HG03354 (cell line): Measurements from ENCODE around the gene CHST6.
"Not testable (repeated sequence)": the region's sequence is repeated elsewhere in the genome, so short reads cannot be mapped to it uniquely, and the experiment has no call there.

Experiments
- ATAC-seq: cut with Tn5 transposase; IDR thresholded peaks from one replicate; pipeline ENCODE4 v1.9.1; 2021; ENCODE audit warnings: mild to moderate bottlenecking; ENCODE audit not compliant: unreplicated experiment, poor library complexity, severe bottlenecking

Gene CHST6

DNA sequence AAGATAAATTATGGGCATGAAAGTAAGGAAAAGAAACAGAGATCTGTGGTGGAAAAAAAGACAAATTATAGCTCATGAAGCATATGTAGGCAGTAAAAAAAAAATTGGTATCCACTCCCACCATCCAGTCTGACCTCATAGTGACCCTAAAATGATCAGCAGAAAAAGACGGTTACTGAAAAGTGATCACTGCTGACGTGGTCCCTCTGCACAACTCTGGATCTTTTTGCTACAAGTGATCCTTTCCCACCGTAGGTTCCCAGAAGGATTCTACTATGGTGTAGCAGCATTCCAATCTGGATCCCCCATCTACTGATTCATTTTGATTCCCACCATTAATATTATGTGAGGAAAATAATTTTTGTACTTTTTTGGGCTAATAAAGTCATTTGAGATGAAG, 10.9 kb upstream of the CHST6 start:
- ATAC-seq, result no peak

DNA sequence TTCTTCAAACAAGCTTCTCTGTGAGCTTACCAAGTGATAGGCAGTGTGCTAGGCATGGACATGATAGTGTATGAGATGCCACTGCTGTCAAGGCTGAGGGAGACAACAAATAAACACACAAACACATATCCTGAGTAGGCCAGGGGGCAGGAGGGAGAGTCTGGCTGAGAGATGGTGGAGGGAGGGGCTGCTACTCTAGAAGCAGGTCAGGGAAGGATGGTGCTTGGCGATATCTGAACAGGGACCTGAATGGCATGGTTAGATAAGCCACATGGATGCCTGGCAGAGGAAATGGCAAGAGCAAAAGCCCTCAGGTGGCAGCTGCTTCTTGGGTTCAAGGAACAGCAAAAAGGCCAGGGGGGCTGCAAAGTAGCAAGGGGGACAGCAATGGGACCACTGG, 8.6 kb upstream of the CHST6 start:
- ATAC-seq, result no peak

- no peak for ATAC-seq
These were observed 7.8 kb upstream of the CHST6 start for GRCh38 chr16:75502916-75503605.

DNA sequence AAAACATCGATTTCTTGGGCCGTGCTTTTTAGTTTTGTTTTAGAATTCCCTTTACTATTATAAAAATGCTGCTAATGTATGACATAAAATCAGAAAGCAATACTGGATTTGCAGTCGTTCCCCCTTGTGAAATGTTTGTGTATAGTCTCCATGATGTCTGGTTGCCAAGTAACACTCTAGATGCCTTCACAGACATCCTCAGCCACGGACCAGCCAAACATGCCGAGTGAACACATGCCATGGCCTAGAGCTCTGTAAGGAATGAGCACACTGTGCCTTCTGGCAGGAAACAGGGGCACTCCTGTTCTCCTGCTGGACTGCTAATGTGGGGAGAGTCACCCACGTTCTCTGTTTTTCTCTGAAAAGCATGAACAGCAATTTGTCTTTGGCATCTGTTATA, 6.6 kb upstream of the CHST6 start:
- ATAC-seq, result not testable (repeated sequence)

GRCh38 chr16:75501359-75501758, 6.1 kb upstream of the CHST6 start:
- ATAC-seq, result no peak

DNA sequence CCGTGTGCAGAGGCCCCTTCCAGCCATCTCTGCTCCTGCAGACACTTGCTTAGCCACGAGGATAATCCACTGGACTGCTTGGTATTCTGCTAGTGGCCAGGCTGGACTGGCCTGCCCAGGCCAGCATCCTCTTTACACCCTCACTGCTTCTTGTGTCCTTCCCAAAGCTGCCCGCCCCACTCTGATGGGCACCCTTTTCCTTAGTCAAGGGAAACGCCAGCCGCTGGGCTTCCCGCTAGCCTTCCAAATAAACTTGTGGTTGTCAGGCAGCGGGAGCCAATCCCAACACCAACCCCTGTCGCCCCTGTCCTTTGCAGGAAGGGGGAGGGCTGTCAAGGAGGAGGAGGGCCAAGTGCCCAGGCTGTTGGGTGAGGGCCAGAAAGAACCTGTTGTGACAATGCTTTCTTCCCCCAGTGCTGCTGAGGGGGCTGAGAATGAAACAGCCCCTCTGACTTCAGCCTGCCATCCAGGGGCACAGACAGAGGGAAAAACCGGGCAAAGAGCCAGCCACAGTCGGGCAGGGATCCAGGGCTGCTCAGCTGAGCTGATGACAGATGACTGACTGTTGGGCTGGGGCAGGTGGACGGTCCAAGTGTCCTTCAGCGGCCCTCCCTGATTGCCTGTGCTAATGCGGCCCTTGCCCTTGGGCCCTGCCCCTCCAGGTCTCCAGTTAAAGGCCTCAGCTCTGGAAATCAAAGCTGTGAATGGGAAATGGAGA, 3.5 kb upstream of the CHST6 start:
- ATAC-seq, result not testable (repeated sequence)

- ATAC-seq, result no peak
These were observed 2.3 kb upstream of the CHST6 start for GRCh38 chr16:75497558-75497957.

DNA sequence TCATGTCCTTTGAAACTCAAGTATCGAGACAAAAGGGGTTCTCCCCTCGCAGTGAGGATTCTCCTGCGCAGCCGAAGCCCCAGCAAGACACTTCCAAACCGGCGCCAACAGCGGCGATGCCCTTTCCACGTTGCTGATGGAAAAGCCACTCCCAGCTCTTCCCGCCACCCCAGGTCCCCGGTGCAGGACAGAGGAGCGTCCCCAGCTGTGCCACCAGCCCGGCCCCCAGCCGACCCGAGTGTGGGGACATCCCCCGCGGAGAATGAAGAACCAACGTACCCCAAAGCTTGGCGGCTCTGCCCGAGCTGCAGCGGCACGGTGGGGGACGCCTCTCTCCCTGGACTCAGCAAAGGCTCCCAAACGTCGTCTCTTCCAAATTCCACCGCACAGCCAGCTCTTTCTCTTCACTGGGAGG, 573 bp downstream of the CHST6 start:
- ATAC-seq, result no peak

GRCh38 chr16:75494184-75494583, 1.1 kb downstream of the CHST6 start:
- no peak for ATAC-seq

GRCh38 chr16:75491876-75492275, 3.4 kb downstream of the CHST6 start:
- ATAC-seq, result no peak

DNA sequence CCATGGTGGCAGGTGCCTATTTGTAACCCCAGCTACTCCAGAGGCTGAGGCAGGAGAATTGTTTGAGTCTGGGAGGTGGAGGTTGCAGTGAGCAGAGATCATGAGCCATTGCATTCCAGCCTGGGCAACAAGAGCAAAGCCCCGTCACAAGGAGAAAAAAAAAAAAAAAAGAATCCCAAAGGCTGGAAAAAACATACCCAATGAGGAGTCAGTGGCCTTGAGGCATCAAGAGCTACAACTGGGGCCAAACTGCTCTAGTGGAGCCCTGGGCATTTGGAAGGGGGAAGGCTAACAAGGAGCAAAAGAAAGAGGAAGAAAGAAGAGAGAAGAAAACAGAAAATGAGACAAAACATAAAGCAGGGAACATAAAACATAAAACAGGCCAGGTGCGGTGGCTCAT, 6.9 kb downstream of the CHST6 start:
- ATAC-seq, result no peak

DNA sequence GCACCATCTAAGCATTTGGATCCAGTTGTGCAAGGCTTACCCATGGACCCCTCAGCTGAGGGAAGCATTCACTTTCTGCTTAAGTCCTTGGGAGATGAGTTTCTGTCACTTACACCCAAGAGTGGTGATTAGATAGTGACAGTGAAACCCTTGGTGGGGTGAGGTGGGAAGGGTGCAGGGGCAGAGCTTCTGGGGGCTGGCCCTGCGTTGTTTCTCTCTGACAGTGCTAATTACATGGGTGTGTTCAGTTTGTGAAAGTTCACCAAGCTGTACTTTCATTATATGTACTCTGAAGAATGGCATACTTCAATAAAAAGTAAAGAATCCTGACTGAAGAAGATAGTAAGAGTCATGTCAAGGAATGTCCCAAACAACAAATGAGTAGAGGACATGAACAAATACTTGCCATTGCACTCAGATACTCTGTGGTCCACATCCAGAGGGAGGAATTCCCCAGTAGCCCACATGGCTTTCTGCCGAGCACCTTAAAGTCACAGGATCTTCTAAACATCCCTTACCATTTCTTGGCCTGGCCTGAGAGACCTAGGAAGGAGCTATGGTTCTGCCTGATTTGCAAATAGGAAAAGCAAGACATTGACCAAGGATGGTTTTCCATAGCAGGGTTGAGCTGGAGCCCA, 8.4 kb downstream of the CHST6 start:
- no peak for ATAC-seq

DNA sequence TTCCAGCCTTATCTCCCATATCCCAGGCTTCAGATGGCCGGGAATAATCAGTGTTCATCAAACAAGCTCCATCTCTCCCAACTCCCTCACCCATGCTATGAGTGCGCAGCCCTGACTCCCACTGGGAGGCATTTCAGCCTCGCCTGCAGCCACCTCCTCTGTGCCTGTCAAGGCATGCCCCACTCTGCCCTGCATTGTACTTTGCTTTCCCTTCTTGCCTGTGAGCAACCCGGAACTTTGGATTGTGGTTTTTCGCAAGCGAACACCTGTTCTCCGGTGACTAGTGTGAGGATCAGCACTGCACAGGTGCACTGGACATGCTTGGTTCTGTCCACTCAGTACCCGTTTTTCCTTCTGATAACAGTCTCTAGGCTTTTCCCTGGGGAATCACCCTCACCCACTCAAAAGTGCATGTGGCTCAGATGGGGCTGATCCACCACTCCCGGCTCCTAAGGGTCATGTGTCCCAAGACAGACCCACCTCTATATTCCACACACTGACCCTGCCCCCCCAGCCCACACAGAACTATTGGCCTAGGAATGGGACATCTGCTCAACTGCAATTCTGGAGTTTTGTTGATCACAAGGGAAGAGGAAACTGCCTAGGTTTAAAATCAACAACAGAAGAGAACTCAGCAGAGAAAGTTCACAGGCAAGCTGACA, 9.1 kb downstream of the CHST6 start:
- ATAC-seq, result no peak

GRCh38 chr16:75485230-75486013, 9.8 kb downstream of the CHST6 start:
- ATAC-seq, result no peak

DNA sequence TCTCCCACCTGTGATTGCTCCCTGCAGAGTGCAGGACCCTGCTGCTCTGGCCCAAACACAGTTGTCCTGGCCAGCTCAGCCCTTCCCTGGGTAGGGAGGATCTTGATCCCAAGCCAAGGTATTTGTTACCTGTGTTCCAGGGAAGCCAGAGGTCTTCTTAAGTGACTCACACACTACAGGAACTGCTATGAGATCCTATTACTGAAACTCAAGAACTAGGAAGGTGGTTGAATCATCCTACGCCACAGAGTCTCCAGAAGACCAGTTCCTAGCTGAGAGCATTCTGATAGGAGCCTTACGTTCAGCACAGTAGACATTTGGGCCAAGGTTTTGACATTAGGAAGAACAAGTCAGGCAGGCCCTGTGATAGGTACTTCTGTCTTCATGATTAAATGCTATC, 12.0 kb downstream of the CHST6 start:
- no peak for ATAC-seq

DNA sequence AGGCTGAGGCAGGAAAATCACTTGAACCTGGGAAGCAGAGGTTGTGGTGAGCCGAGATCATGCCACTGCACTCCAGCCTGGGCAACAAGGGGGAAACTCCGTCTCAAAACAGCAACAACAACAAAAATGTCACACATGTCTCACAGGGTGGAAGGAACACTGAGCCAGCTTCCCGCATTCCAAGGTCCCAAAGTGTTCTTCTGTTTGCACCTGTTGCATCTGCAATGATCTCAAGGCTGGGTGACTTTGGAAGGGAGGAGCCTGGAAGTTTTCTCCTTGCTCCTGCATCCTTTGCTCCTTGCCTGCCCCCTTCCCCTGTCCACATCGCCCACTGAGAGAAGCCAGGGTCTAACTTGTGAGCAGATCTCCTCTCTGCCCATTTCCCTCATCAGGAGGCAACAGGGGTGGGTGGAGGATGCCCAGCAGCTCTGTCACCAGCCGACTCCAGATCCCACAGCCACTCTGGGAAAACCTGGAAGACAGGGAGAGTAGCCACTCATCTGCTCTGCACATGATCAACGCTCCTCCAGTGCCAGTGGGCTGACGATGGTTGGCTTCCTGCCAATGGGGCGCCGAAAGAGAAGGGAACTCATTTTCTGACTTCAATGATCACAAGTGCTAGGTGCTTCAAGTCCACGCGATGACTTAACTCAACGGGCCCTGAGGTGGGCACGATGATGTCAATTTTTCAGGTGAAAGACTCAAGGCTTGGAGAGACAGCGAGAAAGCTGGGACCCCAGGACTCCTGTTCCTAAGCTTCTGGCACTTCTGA, 12.6 kb downstream of the CHST6 start:
- no peak for ATAC-seq

- ATAC-seq, result no peak
These were observed 13.8 kb downstream of the CHST6 start for GRCh38 chr16:75481475-75481874.

DNA sequence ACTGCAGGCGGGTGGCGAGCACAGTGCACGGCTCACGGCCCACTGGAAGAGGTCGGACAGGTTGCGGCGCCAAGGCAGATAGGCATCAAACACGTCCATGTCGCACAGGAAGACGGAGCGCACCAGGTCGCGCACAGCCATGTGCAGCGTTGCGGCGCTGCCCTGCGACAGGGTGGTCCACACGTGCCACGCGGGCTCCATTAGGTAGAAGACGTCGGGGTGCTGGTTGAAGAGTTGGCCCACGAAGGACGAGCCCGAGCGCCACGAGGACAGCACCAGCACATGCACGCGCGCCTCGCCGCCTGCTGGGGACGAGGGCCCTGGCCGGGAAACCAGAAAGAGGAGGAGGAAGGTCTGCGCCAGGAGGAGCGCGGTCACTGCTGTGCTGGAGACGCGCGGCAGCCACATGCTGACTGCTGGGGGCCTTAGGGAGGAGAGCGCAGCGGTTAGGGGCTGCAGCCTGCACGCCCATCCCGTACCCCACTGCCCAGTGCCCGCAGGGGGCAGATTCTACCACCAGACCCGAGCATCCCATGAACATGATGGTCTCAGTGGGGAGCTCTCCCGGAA, 15.7 kb downstream of the CHST6 start:
- ATAC-seq, result no peak
